Nephron (organoid): ENCODE results near the gene CTSE.
A peak's percentile ranks its signal among the peaks of the same experiment; 100 is the strongest.

Experiments used
- H3K27ac Mint-ChIP-seq, 3 experiments: 2 replicates each; pipeline ENCODE4 v1.8.0; 2020; ENCODE audit warnings: mixed read lengths in 3 of 3, mild to moderate bottlenecking in 2 of 3, moderate library complexity in 1 of 3
- H3K27me3 Mint-ChIP-seq: 2 replicates; pipeline ENCODE4 v1.8.0; 2021; ENCODE audit warnings: low read depth, mild to moderate bottlenecking, moderate library complexity, mixed read lengths
- H3K36me3 Mint-ChIP-seq: 2 replicates; pipeline ENCODE4 v1.8.0; 2020; ENCODE audit warnings: low read depth, mixed read lengths
- H3K4me1 Mint-ChIP-seq: 2 replicates; pipeline ENCODE4 v1.8.0; 2020; ENCODE audit warnings: mixed read lengths
- H3K4me3 Mint-ChIP-seq, 3 experiments: 2 replicates each; pipeline ENCODE4 v1.8.0; 2020; ENCODE audit warnings: mild to moderate bottlenecking in 3 of 3, mixed read lengths in 3 of 3, moderate library complexity in 2 of 3
- H3K9me3 Mint-ChIP-seq: 2 replicates; pipeline ENCODE4 v1.8.0; 2020; ENCODE audit warnings: mixed read lengths
- CTCF ChIP-seq, 3 experiments: fragments of 200-600 bp; sonication (generic); IDR thresholded peaks; one replicate each; pipeline ENCODE4 v1.5.0; 2021; ENCODE audit warnings: antibody characterized with exemption in 3 of 3; ENCODE audit not compliant: unreplicated experiment in 3 of 3

Gene CTSE

DNA sequence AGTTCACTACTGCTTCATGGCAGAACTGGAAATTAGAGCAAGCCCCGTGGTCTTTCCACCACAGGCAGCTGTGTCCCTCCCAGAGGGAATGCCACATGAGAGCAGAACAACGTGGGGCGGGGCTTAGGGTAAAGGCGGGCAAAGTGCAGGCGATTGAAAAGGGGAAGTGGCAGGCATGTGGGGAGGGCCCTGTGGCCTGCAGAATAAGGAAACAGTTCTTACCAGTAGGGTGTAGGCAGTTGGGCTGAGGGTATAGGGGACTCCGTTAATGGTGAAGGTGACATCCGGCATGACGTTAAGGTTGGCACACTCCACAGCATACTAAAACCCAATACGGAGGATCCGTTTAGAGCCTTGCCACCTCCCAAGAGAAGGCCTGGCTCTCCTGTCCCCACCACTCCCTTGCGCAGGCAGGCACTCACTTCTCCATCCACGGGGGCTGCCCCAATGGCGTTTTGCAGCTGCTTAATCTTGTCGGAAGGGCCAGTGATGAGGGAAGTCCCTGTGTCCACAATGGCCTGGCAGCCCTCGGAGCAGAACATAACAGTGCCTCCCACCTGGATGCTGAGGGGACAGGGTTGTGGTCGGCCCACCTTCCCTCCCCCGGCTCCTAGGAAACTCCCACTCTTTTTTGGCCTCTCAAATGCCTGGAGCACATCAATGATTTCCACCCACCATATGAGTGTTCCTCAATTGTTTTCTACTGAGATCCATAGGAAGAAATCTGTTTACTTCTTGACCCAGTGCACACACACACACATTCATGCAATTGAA lies 11.4 kb downstream of the CTSE start:
- TF ChIP-seq CTCF (IDR thresholded peaks at IDR 0.05; ENCODE audit: unreplicated experiment in 3 of 3), result no peak
- H3K4me1 Mint-ChIP-seq, result peaks cover 11% of the 10 kb centered on the region
- H3K27me3 Mint-ChIP-seq, result no peaks in the 10 kb centered on the region
- H3K36me3 Mint-ChIP-seq, result no peaks in the 10 kb centered on the region
- no peak overlapping the region for H3K4me3 Mint-ChIP-seq
- no peaks in the 10 kb centered on the region for H3K9me3 Mint-ChIP-seq
- H3K27ac Mint-ChIP-seq, result no peak overlapping the region

DNA sequence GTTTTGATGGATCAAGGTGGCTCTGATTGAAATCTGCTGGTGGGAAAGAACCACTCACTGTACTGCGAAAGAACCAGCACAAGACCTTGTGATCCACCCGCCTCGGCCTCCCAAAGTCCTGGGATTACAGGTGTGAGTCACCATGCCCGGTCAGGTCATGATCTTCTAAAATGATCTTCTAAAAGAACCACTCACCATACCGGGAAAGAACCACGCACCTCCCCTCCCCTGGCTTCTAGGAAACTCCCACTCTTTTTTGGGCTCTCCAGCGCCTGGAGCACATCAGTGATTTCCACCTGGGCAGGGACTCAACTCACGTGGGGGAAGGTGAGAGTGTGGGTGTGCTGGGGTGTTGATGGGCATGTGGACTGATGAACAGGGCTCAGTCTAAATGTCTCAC lies 12.6 kb downstream of the CTSE start:
- no peak overlapping the region for H3K4me3 Mint-ChIP-seq
- H3K36me3 Mint-ChIP-seq, result no peaks in the 10 kb centered on the region
- H3K4me1 Mint-ChIP-seq, result peaks cover 14% of the 10 kb centered on the region
- no peaks in the 10 kb centered on the region for H3K9me3 Mint-ChIP-seq
- no peak for TF ChIP-seq CTCF (IDR thresholded peaks at IDR 0.05; ENCODE audit: unreplicated experiment in 3 of 3)
- no peaks in the 10 kb centered on the region for H3K27me3 Mint-ChIP-seq
- H3K27ac Mint-ChIP-seq, result no peak overlapping the region

DNA sequence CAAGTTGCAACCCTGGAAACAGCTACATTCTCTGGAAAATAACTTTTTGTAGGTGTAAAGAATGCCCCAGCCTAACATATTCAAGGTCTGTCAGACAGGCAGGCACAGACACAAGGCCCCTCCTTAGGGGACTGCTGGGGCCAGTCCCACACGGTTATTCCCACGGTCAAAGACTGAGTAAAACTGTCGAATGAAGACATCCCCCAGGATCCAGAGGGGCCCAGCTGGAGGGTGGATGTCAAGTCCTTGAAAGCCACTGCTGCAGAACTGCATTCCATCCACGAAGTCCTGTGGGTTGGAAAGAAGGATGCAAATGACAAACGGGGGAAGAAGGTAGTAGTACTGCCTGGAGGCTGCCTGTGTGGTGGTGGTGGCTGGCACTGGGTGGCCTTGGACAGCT lies 13.6 kb downstream of the CTSE start:
- Mint-ChIP-seq H3K36me3 (no peaks in the 10 kb centered on the region), H3K27me3 (no peaks in the 10 kb centered on the region), H3K4me3 (no peak overlapping the region), H3K4me1 (peaks cover 24% of the 10 kb centered on the region), H3K27ac (no peak overlapping the region), H3K9me3 (no peaks in the 10 kb centered on the region)
- no peak for TF ChIP-seq CTCF (IDR thresholded peaks at IDR 0.05; ENCODE audit: unreplicated experiment in 3 of 3)

GRCh38 chr1:206006946-206007345 lies 16.7 kb downstream of the CTSE start:
- Mint-ChIP-seq H3K27me3 (no peaks in the 10 kb centered on the region), H3K4me1 (peaks cover 53% of the 10 kb centered on the region), H3K4me3 (no peak overlapping the region), H3K27ac (no peak overlapping the region), H3K36me3 (no peaks in the 10 kb centered on the region), H3K9me3 (no peaks in the 10 kb centered on the region)
- no peak for TF ChIP-seq CTCF (IDR thresholded peaks at IDR 0.05; ENCODE audit: unreplicated experiment in 3 of 3)

DNA sequence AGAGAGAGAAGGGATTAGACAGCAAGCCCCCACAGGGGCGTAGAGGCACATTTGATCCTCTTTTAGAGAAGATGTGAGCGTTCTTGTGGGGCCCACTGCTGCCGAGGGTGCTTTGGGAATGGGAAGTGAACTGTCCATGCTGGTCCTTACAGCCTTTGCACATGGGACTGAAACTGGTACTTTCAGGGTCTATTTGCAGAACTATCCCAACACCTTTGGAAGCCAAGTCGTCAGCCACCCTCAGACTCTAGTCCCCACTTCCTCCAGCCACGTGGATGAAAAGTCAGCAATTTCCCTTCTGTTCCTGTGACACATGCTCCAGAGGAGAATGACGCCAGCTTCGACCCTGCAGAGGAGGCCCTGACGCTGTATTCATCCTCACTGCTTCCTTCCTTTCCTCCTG lies 17.9 kb downstream of the CTSE start:
- no peak for TF ChIP-seq CTCF (IDR thresholded peaks at IDR 0.05; ENCODE audit: unreplicated experiment in 3 of 3)
- no peak overlapping the region for H3K4me3 Mint-ChIP-seq
- peaks cover 57% of the 10 kb centered on the region for H3K4me1 Mint-ChIP-seq
- H3K36me3 Mint-ChIP-seq, result no peaks in the 10 kb centered on the region
- peak overlapping the region in 2 of 3 experiments; percentile 12 to 88 for H3K27ac Mint-ChIP-seq
- H3K9me3 Mint-ChIP-seq, result no peaks in the 10 kb centered on the region
- no peaks in the 10 kb centered on the region for H3K27me3 Mint-ChIP-seq

- TF ChIP-seq CTCF (IDR thresholded peaks at IDR 0.05; ENCODE audit: unreplicated experiment in 3 of 3), result no peak
- H3K27ac Mint-ChIP-seq, result peak overlapping the region; percentile 16 to 94 (median 88)
- H3K36me3 Mint-ChIP-seq, result no peaks in the 10 kb centered on the region
- H3K9me3 Mint-ChIP-seq, result no peaks in the 10 kb centered on the region
- H3K27me3 Mint-ChIP-seq, result no peaks in the 10 kb centered on the region
- H3K4me1 Mint-ChIP-seq, result peaks cover 57% of the 10 kb centered on the region
- H3K4me3 Mint-ChIP-seq, result no peak overlapping the region
Observed at GRCh38 chr1:206005234-206005633, 18.5 kb downstream of the CTSE start.
